ENCODE measurements around the gene RNF187.

RNF187 gene

GRCh38 chr1:228543396-228543795 lies 56.2 kb downstream of the RNF187 start:
- DNase-seq, result no peak

GRCh38 chr1:228544021-228544850 lies 57.1 kb downstream of the RNF187 start:
- DNase-seq, result no peak

- no peak for DNase-seq
Measured at GRCh38 chr1:228544921-228545591, 57.9 kb downstream of the RNF187 start.
